ENCODE measurements around the gene MUC21.

Gene MUC21

DNA sequence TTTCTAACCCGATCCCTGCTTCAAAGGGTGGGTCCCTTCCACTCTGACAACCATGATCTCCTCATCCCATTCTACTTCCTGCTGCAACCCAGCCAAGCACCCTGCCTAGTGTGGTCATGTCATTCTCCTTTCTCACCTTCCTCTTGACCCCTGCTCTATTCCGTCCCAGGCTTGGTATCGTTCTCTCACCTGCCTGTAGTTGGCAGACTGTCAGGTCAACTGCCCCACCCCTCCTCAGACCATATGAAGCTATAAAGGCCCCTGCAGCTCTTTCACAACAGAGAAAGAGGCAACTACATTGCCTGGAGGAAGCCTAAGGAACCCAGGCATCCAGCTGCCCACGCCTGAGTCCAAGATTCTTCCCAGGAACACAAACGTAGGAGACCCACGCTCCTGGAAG lies at the start of gene MUC21:
TSS of gene MUC21 (plus strand) at position 280 of the 400 bp plus-strand sequence. CDS start 241 bp downstream, outside the sequence.
- H3K9ac ChIP-seq (ENCODE audit: insufficient read length, low read depth), result no peak within 1 kb of the TSS
- H3K27me3 ChIP-seq (ENCODE audit: insufficient read depth, insufficient read length), result no peaks in the 10 kb centered on the region
- TF ChIP-seq SUZ12 (IDR thresholded peaks at IDR 0.05; ENCODE audit: extremely low read depth, insufficient read depth, insufficient read length), result no peak
- no peak for TF ChIP-seq YY1 (IDR thresholded peaks at IDR 0.05; ENCODE audit: insufficient read depth, insufficient read length)
- no peak for TF ChIP-seq ZNF274 (IDR thresholded peaks at IDR 0.05; ENCODE audit: low read depth, low read length)
- H3K9me3 ChIP-seq (ENCODE audit: insufficient read depth, low read length), result no peaks in the 10 kb centered on the region
- no peak within 1 kb of the TSS for H3K4me3 ChIP-seq (ENCODE audit: insufficient read length, low read depth)
- no peak for DNase-seq (ENCODE audit: low read depth, low spot score)
- H3K4me1 ChIP-seq (ENCODE audit: insufficient read depth, insufficient read length), result no peaks in the 10 kb centered on the region
- no peaks in the 10 kb centered on the region for H3K36me3 ChIP-seq (ENCODE audit: insufficient read depth, insufficient read length, low read length)

GRCh38 chr6:30935018-30935417 lies 48.5 kb upstream of the MUC21 start:
- H3K4me3 ChIP-seq (ENCODE audit: insufficient read length, low read depth), result no peak overlapping the region
- TF ChIP-seq YY1 (IDR thresholded peaks at IDR 0.05; ENCODE audit: insufficient read depth, insufficient read length), result no peak
- no peak for TF ChIP-seq ZNF274 (IDR thresholded peaks at IDR 0.05; ENCODE audit: low read depth, low read length)
- TF ChIP-seq SUZ12 (IDR thresholded peaks at IDR 0.05; ENCODE audit: extremely low read depth, insufficient read depth, insufficient read length), result no peak
- no peaks in the 10 kb centered on the region for H3K27me3 ChIP-seq (ENCODE audit: insufficient read depth, insufficient read length)
- H3K9me3 ChIP-seq (ENCODE audit: insufficient read depth, low read length), result no peaks in the 10 kb centered on the region
- DNase-seq (ENCODE audit: low read depth, low spot score), result no peak
- H3K9ac ChIP-seq (ENCODE audit: insufficient read length, low read depth), result no peak overlapping the region
- no peaks in the 10 kb centered on the region for H3K36me3 ChIP-seq (ENCODE audit: insufficient read depth, insufficient read length, low read length)
- no peaks in the 10 kb centered on the region for H3K4me1 ChIP-seq (ENCODE audit: insufficient read depth, insufficient read length)

GRCh38 chr6:30937265-30937664 lies 46.3 kb upstream of the MUC21 start:
- Histone ChIP-seq H3K9ac (ENCODE audit: insufficient read length, low read depth) (no peak overlapping the region), H3K9me3 (ENCODE audit: insufficient read depth, low read length) (no peaks in the 10 kb centered on the region), H3K4me3 (ENCODE audit: insufficient read length, low read depth) (no peak overlapping the region), H3K27me3 (ENCODE audit: insufficient read depth, insufficient read length) (no peaks in the 10 kb centered on the region), H3K4me1 (ENCODE audit: insufficient read depth, insufficient read length) (peaks cover 8% of the 10 kb centered on the region), H3K36me3 (ENCODE audit: insufficient read depth, insufficient read length, low read length) (no peaks in the 10 kb centered on the region)
- no peak for DNase-seq (ENCODE audit: low read depth, low spot score)
- TF ChIP-seq ZNF274 (IDR thresholded peaks at IDR 0.05; ENCODE audit: low read depth, low read length) (no peak), SUZ12 (IDR thresholded peaks at IDR 0.05; ENCODE audit: extremely low read depth, insufficient read depth, insufficient read length) (no peak), YY1 (IDR thresholded peaks at IDR 0.05; ENCODE audit: insufficient read depth, insufficient read length) (no peak)

- H3K4me1 ChIP-seq (ENCODE audit: insufficient read depth, insufficient read length), result peaks cover 8% of the 10 kb centered on the region
- no peaks in the 10 kb centered on the region for H3K36me3 ChIP-seq (ENCODE audit: insufficient read depth, insufficient read length, low read length)
- no peaks in the 10 kb centered on the region for H3K9me3 ChIP-seq (ENCODE audit: insufficient read depth, low read length)
- H3K4me3 ChIP-seq (ENCODE audit: insufficient read length, low read depth), result no peak overlapping the region
- TF ChIP-seq ZNF274 (IDR thresholded peaks at IDR 0.05; ENCODE audit: low read depth, low read length) (no peak), YY1 (IDR thresholded peaks at IDR 0.05; ENCODE audit: insufficient read depth, insufficient read length) (no peak), SUZ12 (IDR thresholded peaks at IDR 0.05; ENCODE audit: extremely low read depth, insufficient read depth, insufficient read length) (no peak)
- no peaks in the 10 kb centered on the region for H3K27me3 ChIP-seq (ENCODE audit: insufficient read depth, insufficient read length)
- no peak for DNase-seq (ENCODE audit: low read depth, low spot score)
- H3K9ac ChIP-seq (ENCODE audit: insufficient read length, low read depth), result no peak overlapping the region
Observed at GRCh38 chr6:30938730-30939129, 44.8 kb upstream of the MUC21 start.

DNA sequence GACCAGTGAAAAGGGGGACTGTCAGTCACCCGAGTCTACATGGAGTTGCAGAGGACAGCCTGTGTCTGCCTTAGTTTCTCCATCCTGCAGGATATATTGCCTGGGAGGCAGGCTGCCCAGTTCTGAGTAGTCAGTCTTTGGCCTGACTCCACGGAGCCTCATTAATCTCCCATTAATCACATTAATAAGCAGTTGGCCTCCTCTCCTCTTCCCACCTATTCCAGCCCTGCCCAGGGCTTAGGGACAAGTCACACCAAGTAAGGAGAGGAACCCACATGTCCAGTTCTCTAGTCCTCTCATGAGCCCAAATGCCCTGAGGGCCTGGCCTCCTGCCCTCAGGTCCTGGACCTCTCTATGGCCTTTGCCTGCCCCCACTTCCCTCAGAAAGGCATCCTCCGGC lies 44.0 kb upstream of the MUC21 start:
- Histone ChIP-seq H3K9ac (ENCODE audit: insufficient read length, low read depth) (no peak overlapping the region), H3K4me3 (ENCODE audit: insufficient read length, low read depth) (no peak overlapping the region), H3K36me3 (ENCODE audit: insufficient read depth, insufficient read length, low read length) (no peaks in the 10 kb centered on the region), H3K9me3 (ENCODE audit: insufficient read depth, low read length) (no peaks in the 10 kb centered on the region), H3K4me1 (ENCODE audit: insufficient read depth, insufficient read length) (peaks cover 8% of the 10 kb centered on the region), H3K27me3 (ENCODE audit: insufficient read depth, insufficient read length) (no peaks in the 10 kb centered on the region)
- DNase-seq (ENCODE audit: low read depth, low spot score), result no peak
- TF ChIP-seq SUZ12 (IDR thresholded peaks at IDR 0.05; ENCODE audit: extremely low read depth, insufficient read depth, insufficient read length) (no peak), YY1 (IDR thresholded peaks at IDR 0.05; ENCODE audit: insufficient read depth, insufficient read length) (no peak), ZNF274 (IDR thresholded peaks at IDR 0.05; ENCODE audit: low read depth, low read length) (no peak)

DNA sequence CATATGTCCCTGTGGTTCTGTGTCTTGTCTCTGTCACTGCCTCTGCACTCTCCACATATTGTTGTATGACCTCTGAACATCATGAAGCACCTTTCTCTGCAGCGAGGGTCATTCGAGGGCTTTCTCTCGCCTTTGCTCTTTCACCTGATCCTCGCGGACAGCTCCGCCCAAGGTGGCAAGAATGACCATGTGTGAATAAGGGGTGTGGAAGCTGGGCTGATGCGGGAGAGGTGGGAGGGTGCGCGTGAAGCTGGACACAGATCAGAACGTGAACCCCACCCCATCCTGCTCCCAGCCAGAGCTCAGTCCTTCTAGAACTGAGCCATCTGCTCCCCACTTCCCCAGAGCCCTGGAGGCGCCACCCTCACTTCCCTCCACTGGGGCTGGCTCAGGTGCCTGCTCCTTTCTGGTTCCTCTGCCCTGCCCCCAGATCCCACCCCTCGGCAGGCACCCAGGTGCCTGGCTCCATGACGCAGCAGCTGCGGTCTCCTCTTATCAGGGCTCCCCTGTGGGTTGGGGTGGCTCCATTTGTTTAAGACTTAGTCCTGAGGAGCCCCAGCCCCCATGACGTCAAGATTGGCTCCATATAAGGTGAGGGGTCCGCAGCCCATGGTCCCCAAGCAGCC lies 43.0 kb upstream of the MUC21 start, which contains the start of gene MUCL3:
TSS of gene MUCL3 (plus strand) at position 613 of the 626 bp plus-strand sequence. CDS start 27 bp downstream, outside the sequence.
- TF ChIP-seq YY1 (IDR thresholded peaks at IDR 0.05; ENCODE audit: insufficient read depth, insufficient read length), result no peak
- no peak for TF ChIP-seq SUZ12 (IDR thresholded peaks at IDR 0.05; ENCODE audit: extremely low read depth, insufficient read depth, insufficient read length)
- TF ChIP-seq ZNF274 (IDR thresholded peaks at IDR 0.05; ENCODE audit: low read depth, low read length), result no peak
- no peaks in the 10 kb centered on the region for H3K9me3 ChIP-seq (ENCODE audit: insufficient read depth, low read length)
- H3K9ac ChIP-seq (ENCODE audit: insufficient read length, low read depth), result no peak within 1 kb of the TSS
- no peaks in the 10 kb centered on the region for H3K36me3 ChIP-seq (ENCODE audit: insufficient read depth, insufficient read length, low read length)
- no peaks in the 10 kb centered on the region for H3K27me3 ChIP-seq (ENCODE audit: insufficient read depth, insufficient read length)
- no peak for DNase-seq (ENCODE audit: low read depth, low spot score)
- H3K4me1 ChIP-seq (ENCODE audit: insufficient read depth, insufficient read length), result peaks cover 8% of the 10 kb centered on the region
- H3K4me3 ChIP-seq (ENCODE audit: insufficient read length, low read depth), result no peak within 1 kb of the TSS

DNA sequence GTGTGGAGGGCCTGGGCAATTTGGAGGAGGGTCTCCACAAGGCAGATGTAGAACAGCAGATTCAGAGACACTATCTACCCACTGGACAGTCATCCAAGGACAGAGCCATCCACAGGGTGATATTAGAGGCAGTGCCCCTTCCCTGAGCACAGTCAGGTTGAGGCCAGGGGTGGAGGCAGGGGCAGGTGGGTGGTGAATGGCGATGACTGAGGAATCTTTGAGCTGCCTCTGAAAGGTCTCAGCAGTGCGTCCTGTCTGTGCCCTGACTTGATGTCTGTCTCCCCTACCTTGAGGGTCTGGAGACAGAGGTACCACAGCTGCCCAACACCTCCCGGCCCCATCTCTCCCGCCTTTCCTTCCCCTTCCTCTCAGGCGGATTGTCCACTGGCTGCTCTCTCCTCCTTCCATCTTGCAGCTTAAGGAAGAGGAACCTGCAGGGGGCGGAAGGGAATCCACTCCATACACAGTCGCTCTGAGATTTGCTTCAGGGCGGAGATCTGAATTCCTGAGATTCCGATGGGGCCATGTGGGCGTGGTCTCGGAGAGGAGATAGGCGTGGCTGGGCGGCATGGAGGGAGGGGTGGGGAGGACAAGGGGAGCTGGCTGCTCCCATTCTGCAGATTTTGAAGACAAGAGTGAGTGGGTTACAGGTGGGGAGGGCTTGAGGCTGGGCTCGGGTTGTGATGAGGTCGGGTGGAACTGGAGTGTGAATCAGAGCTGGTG lies 41.0 kb upstream of the MUC21 start:
- H3K9ac ChIP-seq (ENCODE audit: insufficient read length, low read depth), result no peak overlapping the region
- no peaks in the 10 kb centered on the region for H3K36me3 ChIP-seq (ENCODE audit: insufficient read depth, insufficient read length, low read length)
- H3K9me3 ChIP-seq (ENCODE audit: insufficient read depth, low read length), result no peaks in the 10 kb centered on the region
- H3K4me1 ChIP-seq (ENCODE audit: insufficient read depth, insufficient read length), result peaks cover 8% of the 10 kb centered on the region
- no peaks in the 10 kb centered on the region for H3K27me3 ChIP-seq (ENCODE audit: insufficient read depth, insufficient read length)
- TF ChIP-seq YY1 (IDR thresholded peaks at IDR 0.05; ENCODE audit: insufficient read depth, insufficient read length), result peak; percentile 11
- TF ChIP-seq ZNF274 (IDR thresholded peaks at IDR 0.05; ENCODE audit: low read depth, low read length), result no peak
- DNase-seq (ENCODE audit: low read depth, low spot score), result peak; percentile 91
- no peak overlapping the region for H3K4me3 ChIP-seq (ENCODE audit: insufficient read length, low read depth)
